ENCODE results near the gene NRG4.

- TF ChIP-seq KDM5A (IDR thresholded peaks at IDR 0.05; ENCODE audit: low read length) (no peak), POLR2AphosphoS5 (IDR thresholded peaks at IDR 0.05; ENCODE audit: low read depth, low read length) (no peak), SP1 (IDR thresholded peaks at IDR 0.05; ENCODE audit: low read depth, low read length) (0 out of 2 replicates have a peak, but pooled peaks have one; percentile 15), SIX5 (IDR thresholded peaks at IDR 0.05; ENCODE audit: low read depth, low read length) (no peak), ATF3 (IDR thresholded peaks at IDR 0.05; ENCODE audit: insufficient read depth, low read depth, low read length) (no peak), POLR2A (IDR thresholded peaks at IDR 0.05; ENCODE audit: control extremely low read depth in 1 of 2, low read depth in 2 of 2, low read length in 2 of 2) (no peak), MAX (IDR thresholded peaks at IDR 0.05) (no peak), ZNF274 (IDR thresholded peaks at IDR 0.05; ENCODE audit: borderline replicate concordance, extremely low read depth, low read length) (no peak), CTCF (IDR thresholded peaks at IDR 0.05; ENCODE audit: control extremely low read depth in 1 of 3, insufficient read depth in 1 of 3, low read depth in 1 of 3, low read length in 3 of 3) (peak; percentile 60 to 87 (median 76)), RNF2 (IDR thresholded peaks at IDR 0.05; ENCODE audit: borderline replicate concordance, low read depth, low read length, missing control alignments, poor library complexity, severe bottlenecking) (no peak)
Measured at GRCh38 chr15:75928680-75929608, 83.3 kb downstream of the NRG4 start.
